ENCODE measurements around the gene NDOR1. TPM values are rescaled to one million over a fixed set of nuclear protein-coding genes. Genes with fewer than 3 reads are reported as not detected.

NDOR1 gene
- total and polyA plus RNA-seq, 8 donors: 9.1 to 19.5 (median 11.1) TPM

GRCh38 chr9:137191691-137192447, 13.6 kb upstream of the NDOR1 start:
- intact Hi-C loops (cut with DNase I): no loop called here
- H3K27ac ChIP-seq: no peak overlapping the region
- no peaks in the 10 kb centered on the region for H3K27me3 ChIP-seq
- peaks cover 0 to 33% of the 10 kb centered on the region in 2 donors for H3K36me3 ChIP-seq
- peaks cover 23 to 43% of the 10 kb centered on the region in 2 donors for H3K4me1 ChIP-seq
- H3K4me3 ChIP-seq: no peak overlapping the region
- ATAC-seq (no peak), DNase-seq (no peak)
- TF ChIP-seq CTCF (IDR thresholded peaks at IDR 0.05): no peak
- no peaks in the 10 kb centered on the region for H3K9me3 ChIP-seq

- H3K36me3 ChIP-seq: peaks cover 0 to 28% of the 10 kb centered on the region in 2 donors
- DNase-seq (no peak), ATAC-seq (no peak)
- no peaks in the 10 kb centered on the region for H3K27me3 ChIP-seq
- no peaks in the 10 kb centered on the region for H3K9me3 ChIP-seq
- peaks cover 18 to 41% of the 10 kb centered on the region in 2 donors for H3K4me1 ChIP-seq
- no peak overlapping the region for H3K27ac ChIP-seq
- intact Hi-C loops (cut with DNase I): no loop called here
- TF ChIP-seq CTCF (IDR thresholded peaks at IDR 0.05): no peak
- H3K4me3 ChIP-seq: no peak overlapping the region
Observed at GRCh38 chr9:137192448-137192780, 13.1 kb upstream of the NDOR1 start.

DNA sequence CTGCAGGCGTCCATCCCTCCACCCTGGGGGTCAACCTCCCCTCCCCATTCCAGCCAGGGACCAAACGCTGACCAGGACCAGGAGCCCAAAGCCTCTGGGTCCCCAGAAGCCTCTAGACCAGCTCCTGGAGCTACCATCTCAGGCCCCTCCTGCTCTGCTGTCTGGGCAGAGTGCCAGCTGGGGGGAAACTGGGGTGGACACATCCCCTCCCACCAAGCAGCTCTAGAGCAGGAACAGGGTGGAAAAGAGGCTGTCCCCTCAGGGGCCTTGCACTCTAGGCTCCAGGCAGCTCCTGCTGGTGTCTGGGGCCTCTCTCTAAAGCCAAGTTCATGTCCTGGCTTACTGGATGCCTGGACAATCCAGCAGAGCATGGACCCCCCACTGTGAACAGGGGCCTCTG, 12.6 kb upstream of the NDOR1 start:
- Histone ChIP-seq H3K27ac (no peak overlapping the region), H3K4me3 (no peak overlapping the region), H3K27me3 (no peaks in the 10 kb centered on the region), H3K4me1 (peaks cover 14 to 41% of the 10 kb centered on the region in 2 donors), H3K9me3 (no peaks in the 10 kb centered on the region), H3K36me3 (peaks cover 0 to 27% of the 10 kb centered on the region in 2 donors)
- intact Hi-C loops (cut with DNase I): no loop called here
- no peak for ATAC-seq
- no peak for TF ChIP-seq CTCF (IDR thresholded peaks at IDR 0.05)
- no peak for DNase-seq

DNA sequence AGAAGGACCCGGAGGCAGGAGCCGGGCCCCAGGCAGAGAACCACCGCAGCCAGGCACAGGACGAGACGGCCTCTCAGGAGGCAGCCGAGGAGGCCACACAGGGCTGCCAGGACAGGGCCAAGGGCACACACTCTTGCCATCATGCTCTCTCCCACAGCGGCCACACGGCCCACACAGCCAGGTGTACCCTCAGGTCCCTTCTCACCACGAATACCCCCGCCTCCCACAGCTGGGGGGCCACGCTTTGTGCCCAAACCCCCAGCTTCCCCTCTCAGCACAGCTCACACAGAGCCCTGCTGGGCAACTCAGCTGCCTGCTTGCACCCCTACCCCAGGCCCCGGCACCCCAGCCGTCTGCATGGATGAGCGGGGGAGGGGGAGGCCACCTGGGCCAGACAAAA, 11.7 kb upstream of the NDOR1 start:
- intact Hi-C loops (cut with DNase I): no loop called here
- no peaks in the 10 kb centered on the region for H3K27me3 ChIP-seq
- no peak overlapping the region for H3K27ac ChIP-seq
- DNase-seq: no peak
- no peak for TF ChIP-seq CTCF (IDR thresholded peaks at IDR 0.05)
- H3K4me3 ChIP-seq: no peak overlapping the region
- H3K4me1 ChIP-seq: peaks cover 17 to 48% of the 10 kb centered on the region in 2 donors
- no peak for ATAC-seq
- no peaks in the 10 kb centered on the region for H3K9me3 ChIP-seq
- H3K36me3 ChIP-seq: peaks cover 0 to 27% of the 10 kb centered on the region in 2 donors

DNA sequence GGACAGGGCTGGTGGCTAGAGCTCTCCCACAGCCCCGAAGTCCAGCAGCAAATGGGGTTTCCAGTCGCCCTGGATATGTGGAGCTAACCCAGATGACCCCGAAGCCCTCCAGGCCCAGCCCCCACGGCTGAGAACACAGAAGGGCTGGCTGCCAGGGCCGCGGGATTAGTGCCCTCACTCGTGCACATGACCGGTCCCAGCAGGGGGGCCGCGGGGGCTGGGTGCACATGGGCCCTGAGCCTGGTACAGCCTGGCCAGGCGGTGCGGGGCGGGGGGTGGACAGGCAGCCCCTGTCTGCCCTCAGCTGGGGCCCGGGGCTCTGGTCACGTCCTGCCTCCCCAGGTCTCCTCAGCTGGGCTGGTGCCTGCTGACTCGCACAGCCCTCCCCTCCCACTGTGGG, 11.1 kb upstream of the NDOR1 start:
- H3K4me1 ChIP-seq: peaks cover 19 to 50% of the 10 kb centered on the region in 2 donors
- no peak overlapping the region for H3K27ac ChIP-seq
- ATAC-seq: no peak

More for the DNA sequence above, 11.1 kb upstream of the NDOR1 start:
- Histone ChIP-seq H3K9me3 (no peaks in the 10 kb centered on the region), H3K36me3 (peaks cover 0 to 27% of the 10 kb centered on the region in 2 donors), H3K4me3 (no peak overlapping the region), H3K27me3 (peaks cover 0 to under 1% of the 10 kb centered on the region in 2 donors)
- DNase-seq: no peak
- intact Hi-C loops (cut with DNase I): no loop called here
- no peak for TF ChIP-seq CTCF (IDR thresholded peaks at IDR 0.05)
